NCI-H82 treated with DMSO at 0.1 percent for 48 hours (cell line): ENCODE data around the gene USP43.
"Not testable (repeated sequence)": the region's sequence is repeated elsewhere in the genome, so short reads cannot be mapped to it uniquely, and the experiment has no call there.

ENCODE experiments used
- DNase-seq: peaks from one replicate; lab custom pipeline; 2025; ENCODE audit not compliant: unreplicated experiment; lab: John Stamatoyannopoulos, UW

USP43 gene

GRCh38 chr17:9644910-9645751 lies at the start of gene USP43:
USP43 (plus strand) TSS chr17:9645517; CDS start chr17:9645633, 116 bp downstream.
- no peak for DNase-seq

DNA sequence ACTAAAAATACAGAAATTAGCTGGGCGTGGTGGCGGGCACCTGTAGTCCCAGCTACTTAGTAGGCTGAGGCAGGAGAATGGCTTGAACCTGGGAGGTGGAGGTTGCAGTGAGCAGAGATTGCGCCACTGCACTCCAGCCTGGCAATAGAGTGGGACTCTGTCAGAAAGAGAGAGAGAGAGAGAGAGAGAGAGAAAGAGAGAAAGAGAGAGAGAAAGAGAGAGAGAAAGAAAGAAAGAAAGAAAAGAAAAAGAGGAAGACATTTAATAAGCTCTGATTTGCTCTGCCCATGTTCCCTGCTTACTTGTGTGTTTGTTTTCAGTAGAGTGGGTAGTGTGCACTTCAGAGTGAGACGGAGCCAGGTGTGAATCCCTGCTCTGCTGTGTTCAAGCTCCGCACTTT lies 47.7 kb upstream of the USP43 start:
- DNase-seq: not testable (repeated sequence)

- no peak for DNase-seq
Measured at GRCh38 chr17:9598661-9599060, 46.7 kb upstream of the USP43 start.

DNA sequence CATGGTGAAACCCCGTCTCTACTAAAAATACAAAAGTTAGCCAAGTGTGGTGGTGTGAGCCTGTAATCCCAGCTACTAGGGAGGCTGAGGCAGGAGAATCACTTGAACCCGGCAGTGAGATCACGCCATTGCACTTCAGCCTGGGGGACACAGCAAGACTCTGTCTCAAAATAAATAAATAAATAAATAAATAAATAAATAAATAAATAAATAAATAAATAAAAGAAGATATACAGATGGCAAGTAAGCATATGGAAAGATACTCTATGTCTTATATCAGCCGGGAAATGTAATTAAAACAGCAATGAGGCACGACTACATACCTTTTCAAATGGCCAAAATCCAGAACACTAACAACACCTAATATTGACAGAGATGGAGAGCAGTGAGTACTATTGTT lies 40.7 kb upstream of the USP43 start:
- DNase-seq: not testable (repeated sequence)

- DNase-seq: no peak
Measured at GRCh38 chr17:9606453-9606852, 38.9 kb upstream of the USP43 start.

DNA sequence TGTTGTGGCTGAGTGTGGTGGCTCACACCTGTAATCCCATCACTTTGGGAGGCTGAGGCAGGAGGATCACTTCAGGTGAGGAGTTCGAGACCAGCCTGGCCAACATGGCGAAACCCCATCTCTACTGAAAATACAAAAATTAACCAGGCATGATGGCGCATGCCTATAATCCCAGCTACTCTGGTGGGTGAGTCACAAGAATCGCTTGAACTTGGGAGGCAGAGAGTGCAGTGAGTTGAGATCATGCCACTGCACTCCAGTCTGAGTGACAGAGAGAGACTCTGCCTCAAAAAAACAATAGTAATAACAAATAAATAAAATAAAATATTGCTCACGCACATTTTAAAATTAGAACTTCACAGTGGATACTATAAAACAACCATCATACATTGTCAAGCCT lies 38.3 kb upstream of the USP43 start:
- not testable (repeated sequence) for DNase-seq

DNA sequence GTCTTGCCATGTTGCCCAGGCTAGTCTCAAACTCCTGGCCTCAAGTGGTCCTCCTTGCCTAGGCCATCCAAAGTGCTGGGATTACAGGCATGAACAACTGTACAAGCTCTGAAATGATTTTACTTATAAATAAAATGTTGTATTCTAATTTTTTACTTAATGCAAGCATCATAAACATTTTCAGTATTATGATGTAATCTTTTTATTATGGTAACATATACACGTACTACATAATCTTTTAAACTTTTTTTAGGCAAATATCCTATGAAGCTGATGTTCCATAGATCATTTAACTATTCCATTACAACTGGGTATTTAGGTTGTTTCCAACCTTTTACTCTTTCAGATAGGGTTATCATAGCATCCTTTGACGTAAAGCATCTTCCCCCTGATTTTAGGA lies 33.8 kb upstream of the USP43 start:
- no peak for DNase-seq

DNA sequence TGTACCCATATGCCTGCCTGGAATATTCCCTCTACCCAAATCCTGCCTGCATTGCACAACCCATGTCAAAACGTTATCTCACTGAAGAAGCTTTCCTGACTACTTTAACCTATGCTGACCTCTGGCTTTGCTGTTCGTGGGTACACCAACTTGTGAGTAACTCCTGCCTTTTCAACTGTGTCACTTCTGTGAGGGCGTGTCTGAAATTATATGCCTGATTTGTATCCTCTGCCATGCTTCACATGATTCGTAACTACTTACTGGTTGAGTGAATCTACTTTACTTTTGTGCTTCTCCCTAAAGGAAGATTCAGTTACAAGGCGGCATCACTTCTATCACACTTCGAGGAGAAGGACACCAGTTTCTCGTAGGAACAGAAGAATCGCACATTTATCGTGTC lies 33.3 kb upstream of the USP43 start:
- DNase-seq: no peak

DNA sequence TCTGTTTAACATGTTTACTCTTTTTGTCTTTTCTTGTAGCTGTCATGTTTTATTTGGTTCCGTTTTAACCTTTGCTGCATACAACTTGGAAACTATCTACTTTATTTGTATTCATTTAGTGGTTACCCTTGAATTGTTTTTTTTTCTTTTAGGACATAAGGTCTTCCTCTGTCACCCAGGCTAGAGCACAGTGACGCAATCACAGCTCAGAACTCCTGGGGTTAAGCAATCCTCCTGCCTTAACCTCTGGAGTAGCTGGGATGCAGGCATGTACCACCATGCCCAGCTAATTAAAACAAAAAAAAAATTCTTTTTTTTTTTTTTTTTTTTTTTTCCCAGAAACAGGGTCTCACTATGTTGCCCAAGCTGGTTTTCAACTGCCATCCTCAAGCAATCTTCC lies 29.8 kb upstream of the USP43 start:
- DNase-seq: no peak

DNA sequence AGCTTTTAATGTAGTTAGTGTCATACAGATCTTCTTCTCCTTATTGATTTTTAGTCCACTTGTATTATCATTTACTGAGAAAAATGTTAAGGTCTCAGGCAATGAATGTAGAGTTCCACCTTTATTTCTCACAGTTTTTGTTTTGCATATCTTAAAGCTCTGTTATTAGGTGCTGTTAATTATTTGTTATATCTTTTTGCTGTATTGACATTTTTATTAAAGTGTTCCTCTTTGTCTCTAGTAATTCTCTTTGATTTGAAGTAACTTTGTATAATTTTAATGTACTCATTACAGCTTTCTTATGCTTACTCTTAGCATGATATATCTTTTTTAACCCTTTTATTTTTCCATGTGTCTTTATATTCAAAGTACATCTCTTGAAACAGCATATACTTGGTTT lies 22.4 kb upstream of the USP43 start:
- DNase-seq: no peak

- no peak for DNase-seq
Measured at GRCh38 chr17:9628509-9628908, 16.8 kb upstream of the USP43 start.

- DNase-seq: no peak
Measured at GRCh38 chr17:9632741-9633140, 12.6 kb upstream of the USP43 start.

DNA sequence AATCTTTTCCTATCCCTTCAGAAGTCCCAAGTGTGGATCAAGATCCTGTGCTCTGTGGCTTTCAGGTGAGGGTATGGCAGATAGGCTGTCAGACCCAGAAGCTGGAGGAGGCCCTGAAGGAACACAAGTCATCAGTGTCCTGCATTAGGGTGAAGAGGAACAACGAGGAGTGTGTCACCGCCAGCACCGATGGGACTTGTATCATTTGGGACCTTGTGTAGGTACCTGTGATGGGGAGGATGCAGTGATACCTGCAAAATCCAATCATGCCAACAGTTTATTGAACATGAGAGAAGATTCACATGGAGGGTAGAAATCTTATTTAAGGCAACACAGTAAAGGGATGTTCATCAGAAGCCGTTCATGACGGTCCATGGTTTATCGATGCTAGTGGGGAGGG lies 10.0 kb upstream of the USP43 start:
- no peak for DNase-seq

GRCh38 chr17:9636501-9636900 lies 8.8 kb upstream of the USP43 start:
- DNase-seq: no peak

- not testable (repeated sequence) for DNase-seq
Measured at GRCh38 chr17:9640388-9640787, 4.9 kb upstream of the USP43 start.

DNA sequence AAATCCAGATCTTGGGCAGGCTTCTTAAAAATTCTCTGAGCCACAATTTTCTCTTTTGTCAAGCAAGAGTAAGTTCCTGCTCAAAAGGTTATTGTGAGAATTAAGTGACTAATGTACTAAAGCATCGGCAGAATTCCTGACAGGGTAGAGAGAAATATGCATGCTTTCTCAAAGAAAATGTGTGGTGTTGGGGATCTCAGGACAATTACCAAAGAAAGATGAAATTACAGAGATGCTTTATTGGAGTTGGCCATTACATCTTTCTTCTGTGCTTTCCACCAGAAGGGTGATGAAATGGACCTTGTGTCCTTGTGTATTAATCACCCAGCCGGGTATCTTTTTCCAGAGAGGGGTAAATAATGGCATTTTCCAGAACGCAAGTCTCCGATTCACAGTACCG lies 1.7 kb upstream of the USP43 start:
- DNase-seq: no peak

DNA sequence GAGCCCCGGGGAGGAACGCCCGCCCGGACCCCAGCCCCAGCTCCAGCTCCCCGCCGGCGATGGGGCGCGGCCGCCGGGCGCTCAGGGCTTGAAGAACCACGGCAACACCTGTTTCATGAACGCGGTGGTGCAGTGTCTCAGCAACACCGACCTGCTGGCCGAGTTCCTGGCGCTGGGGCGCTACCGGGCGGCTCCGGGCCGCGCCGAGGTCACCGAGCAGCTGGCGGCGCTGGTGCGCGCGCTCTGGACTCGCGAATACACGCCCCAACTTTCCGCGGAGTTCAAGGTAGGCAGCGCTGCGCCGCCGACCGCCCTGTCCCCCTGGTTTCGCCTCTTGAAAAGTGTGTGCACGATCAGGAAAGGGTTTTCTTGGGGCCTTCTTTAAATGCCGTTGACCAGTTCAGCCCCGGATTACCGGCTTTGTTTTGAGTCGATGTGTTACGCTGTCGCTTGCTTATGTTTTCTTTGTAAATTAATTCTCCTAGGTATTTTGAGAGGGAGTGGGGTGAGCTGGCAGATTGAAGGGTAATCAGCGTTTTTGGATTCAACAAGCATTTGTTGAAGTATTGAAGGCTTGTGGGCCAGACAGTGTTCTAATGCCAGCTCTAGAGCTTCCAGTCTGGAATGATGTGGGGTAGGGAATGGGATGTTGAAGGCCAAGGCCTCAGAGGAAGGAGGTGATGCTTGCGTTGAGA lies 681 bp downstream of the USP43 start:
- no peak for DNase-seq

- DNase-seq: no peak
Measured at GRCh38 chr17:9646546-9646885, 1.2 kb downstream of the USP43 start.

- no peak for DNase-seq
Measured at GRCh38 chr17:9647014-9647413, 1.7 kb downstream of the USP43 start.

- no peak for DNase-seq
Measured at GRCh38 chr17:9648521-9649110, 3.3 kb downstream of the USP43 start.

- DNase-seq: no peak
Measured at GRCh38 chr17:9658593-9659211, 13.4 kb downstream of the USP43 start.

GRCh38 chr17:9661027-9661426 lies 15.7 kb downstream of the USP43 start:
- DNase-seq: no peak
